Fibroblast of pulmonary artery (primary cell): Measurements from ENCODE around the gene TMEM233.
A peak's percentile ranks its signal among the peaks of the same experiment; 100 is the strongest.

Source experiments
- DNase-seq: peaks from one replicate; pipeline ENCODE4 v3.0.0-alpha.2; 2010; ENCODE audit warnings: low read depth
- H3K4me3 ChIP-seq: replicated peaks from 2 replicates; pipeline ENCODE4 v1.5.1; 2011; ENCODE audit warnings: low read depth, mild to moderate bottlenecking, control low read depth, low read length, moderate library complexity
- TF ChIP-seq, protein P1 (sequence below): IDR thresholded peaks from 2 replicates; pipeline ENCODE4 v1.5.1; 2011; ENCODE audit warnings: mild to moderate bottlenecking, control low read depth, low read length, inconsistent platforms; ENCODE audit errors: missing control alignments

Gene TMEM233

DNA sequence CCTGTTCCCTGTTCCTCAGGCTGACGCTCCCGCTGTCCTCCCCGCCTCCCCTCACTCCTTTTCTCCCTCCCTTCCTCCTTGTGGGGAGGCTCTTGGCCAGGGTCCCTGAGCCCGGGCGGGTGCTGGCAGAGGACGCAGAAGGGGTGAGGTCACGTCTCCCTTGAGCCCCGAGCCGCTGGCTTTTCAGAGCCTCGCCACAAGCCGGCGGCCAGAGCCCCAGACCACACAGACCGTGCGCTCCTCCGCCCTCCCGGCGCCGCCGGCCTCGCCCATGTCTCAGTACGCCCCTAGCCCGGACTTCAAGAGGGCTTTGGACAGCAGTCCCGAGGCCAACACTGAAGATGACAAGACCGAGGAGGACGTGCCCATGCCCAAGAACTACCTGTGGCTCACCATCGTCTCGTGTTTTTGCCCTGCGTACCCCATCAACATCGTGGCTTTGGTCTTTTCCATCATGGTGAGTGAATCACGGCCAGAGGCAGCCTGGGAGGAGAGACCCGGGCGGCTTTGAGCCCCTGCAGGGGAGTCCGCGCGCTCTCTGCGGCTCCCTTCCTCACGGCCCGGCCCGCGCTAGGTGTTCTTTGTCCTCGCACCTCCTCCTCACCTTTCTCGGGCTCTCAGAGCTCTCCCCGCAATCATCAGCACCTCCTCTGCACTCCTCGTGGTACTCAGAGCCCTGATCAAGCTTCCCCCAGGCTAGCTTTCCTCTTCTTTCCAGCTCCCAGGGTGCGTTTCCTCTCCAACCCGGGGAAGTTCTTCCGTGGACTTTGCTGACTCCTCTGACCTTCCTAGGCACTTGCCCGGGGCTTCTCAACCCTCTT is at the start of gene TMEM233:
Gene TMEM233 (plus strand): TSS at position 197 of the 821 bp plus-strand sequence. CDS start 75 bp downstream, at position 272.
- TF ChIP-seq, protein P1, sequence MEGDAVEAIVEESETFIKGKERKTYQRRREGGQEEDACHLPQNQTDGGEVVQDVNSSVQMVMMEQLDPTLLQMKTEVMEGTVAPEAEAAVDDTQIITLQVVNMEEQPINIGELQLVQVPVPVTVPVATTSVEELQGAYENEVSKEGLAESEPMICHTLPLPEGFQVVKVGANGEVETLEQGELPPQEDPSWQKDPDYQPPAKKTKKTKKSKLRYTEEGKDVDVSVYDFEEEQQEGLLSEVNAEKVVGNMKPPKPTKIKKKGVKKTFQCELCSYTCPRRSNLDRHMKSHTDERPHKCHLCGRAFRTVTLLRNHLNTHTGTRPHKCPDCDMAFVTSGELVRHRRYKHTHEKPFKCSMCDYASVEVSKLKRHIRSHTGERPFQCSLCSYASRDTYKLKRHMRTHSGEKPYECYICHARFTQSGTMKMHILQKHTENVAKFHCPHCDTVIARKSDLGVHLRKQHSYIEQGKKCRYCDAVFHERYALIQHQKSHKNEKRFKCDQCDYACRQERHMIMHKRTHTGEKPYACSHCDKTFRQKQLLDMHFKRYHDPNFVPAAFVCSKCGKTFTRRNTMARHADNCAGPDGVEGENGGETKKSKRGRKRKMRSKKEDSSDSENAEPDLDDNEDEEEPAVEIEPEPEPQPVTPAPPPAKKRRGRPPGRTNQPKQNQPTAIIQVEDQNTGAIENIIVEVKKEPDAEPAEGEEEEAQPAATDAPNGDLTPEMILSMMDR, result no peak
- DNase-seq, result no peak
- H3K4me3 ChIP-seq, result peak within 1 kb of the TSS; percentile 56

DNA sequence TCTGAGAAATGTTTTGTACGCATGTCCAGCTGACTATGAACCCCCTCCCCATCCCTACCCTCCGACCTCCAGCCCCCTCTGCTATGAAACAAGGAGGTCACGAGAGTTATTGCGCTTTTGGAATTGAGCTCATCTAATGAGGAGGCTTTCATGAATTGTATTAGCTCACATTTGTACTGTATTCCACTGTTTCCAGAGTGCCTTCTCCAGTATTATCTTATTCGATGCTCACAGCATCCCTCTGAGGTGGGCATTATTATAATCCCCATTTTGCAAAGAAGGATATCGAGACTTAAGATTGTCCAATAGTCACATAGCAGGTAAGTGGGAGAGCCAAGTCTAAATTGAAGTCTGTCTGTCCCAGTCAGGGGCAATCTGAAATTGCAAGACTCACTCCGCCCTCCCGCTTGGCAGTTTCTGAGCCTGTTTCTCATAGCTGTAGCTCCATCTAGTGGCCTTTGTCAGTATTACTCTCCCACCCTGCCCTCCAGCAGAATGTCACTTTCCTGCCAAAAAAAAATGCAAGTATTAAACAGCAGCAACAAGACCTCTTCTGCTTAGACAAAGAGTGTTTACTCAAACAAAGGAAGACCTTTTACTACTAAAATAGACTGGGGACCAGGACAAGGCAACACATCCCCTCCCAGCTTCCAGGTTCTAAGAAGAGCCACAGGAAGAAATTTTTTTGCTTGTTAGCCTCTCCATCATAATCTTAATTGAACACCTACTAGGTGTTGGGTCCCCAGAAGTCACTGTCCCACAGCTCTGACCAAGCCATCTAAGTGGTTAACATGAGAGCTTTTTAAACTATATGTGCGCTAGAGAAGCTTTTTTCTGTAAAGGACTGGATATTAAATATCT is 48.6 kb upstream of the TMEM233 start:
- TF ChIP-seq, protein P1, result peak; percentile 93
- DNase-seq, result peak; percentile 84
- no peak overlapping the region for H3K4me3 ChIP-seq

DNA sequence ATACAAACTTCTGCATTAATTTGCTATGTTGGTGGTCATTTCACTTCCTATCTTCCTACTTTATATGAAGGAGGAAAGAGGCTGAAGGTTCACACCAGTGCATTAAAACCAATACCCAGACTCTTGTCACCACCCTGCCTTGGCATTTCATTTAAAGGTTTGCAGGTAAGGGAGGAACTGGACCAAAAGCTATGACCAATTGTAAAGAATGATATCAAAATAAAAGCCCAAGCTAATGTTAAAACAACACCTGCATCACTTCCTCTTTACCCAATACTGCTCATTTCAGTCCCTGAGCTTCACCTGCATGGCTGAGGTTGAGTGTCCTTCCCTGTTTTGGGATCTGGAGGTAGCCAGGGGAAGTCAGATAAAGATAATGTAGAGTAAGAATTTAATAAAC is 47.2 kb upstream of the TMEM233 start:
- TF ChIP-seq, protein P1, result no peak
- no peak for DNase-seq
- H3K4me3 ChIP-seq, result no peak overlapping the region

DNA sequence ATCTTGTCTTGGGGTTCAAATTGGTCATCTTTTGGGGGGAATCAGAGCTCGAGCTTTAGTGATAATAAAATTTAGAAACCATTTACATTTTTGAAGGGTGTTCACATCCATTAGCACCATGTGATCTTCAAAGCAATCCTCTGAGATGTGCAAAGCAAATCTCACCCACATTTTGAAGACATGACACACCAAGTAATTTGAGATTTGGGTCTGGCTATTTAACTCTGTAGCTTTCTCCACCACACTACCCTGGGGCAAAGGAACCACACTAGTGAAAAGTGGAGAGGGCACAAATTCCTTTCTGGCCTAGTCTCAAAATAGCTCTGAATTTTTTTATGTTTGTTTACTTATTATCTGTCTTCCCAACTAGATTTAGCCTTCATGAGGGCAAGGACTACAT is 46.6 kb upstream of the TMEM233 start:
- TF ChIP-seq, protein P1, result no peak
- DNase-seq, result no peak
- no peak overlapping the region for H3K4me3 ChIP-seq

DNA sequence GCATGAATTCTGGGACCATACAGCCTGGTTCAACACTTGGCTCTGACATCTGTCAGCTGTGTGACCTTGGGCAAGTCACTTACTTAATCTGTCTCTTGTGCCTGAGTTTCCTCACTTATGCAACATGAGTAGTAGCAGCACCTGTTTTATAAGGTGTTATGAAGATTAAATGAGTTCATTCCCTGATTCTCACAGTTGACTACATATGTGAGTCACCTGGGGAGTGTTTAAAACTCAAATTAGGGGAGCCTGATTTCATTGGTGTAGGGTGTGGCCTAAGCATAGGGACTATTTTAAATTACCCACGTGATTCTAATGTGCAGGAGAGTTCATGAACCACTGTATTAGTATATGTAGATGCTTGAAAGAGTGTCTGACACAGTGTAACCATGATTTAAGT is 36.7 kb upstream of the TMEM233 start:
- TF ChIP-seq, protein P1, result no peak
- H3K4me3 ChIP-seq, result no peak overlapping the region
- no peak for DNase-seq

DNA sequence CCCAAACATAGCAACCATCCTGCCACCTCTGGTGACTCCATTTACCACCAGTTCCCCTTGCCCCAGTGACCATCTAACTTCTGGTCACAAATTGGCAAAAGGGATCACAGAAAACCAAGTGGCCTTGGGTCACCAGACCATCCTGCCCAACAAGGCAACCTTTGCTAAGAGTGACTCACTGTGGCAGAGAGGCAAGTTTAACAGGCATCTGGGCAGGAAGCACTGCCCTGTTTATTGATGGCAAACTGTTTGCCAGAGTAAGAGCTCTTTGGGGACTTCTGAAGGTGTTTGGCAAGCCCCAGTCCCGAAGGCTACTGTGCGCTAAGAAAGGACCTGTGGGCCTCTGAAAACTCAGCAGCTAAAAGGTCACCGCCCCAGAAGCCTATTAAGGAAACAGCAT is 28.2 kb upstream of the TMEM233 start:
- TF ChIP-seq, protein P1, result no peak
- no peak overlapping the region for H3K4me3 ChIP-seq
- DNase-seq, result no peak
